Kidney (tissue), 14 donors: ENCODE results near the gene CABLES2. TPM values are rescaled to one million over a fixed set of nuclear protein-coding genes. Genes with fewer than 3 reads are reported as not detected.
A peak's percentile ranks its signal among the peaks of the same experiment; 100 is the strongest.

Experiments used
- DNase-seq, 5 donors: peaks; one replicate each; pipeline ENCODE4 v3.0.0-alpha.2; 2013 to 2020
- FAIRE-seq: peaks from 2 replicates; lab custom pipeline; 2012; peaks lifted over from hg19 to GRCh38; lab: Jason Lieb, UNC
- H3K27ac ChIP-seq, 2 donors: one replicate each; pipeline ENCODE4 v1.7.0; 2013; ENCODE audit warnings: low read depth in 2 of 2, low read length in 2 of 2, inconsistent platforms in 1 of 2
- H3K27me3 ChIP-seq: one replicate; pipeline ENCODE4 v1.7.1; 2013; ENCODE audit warnings: low read length, inconsistent platforms; ENCODE audit not compliant: control insufficient read depth, insufficient read depth
- H3K36me3 ChIP-seq, 3 donors: one replicate each; pipeline versions ENCODE4 v1.7.0 to v1.7.1; 2013; ENCODE audit warnings: low read length in 3 of 3, control low read depth in 1 of 3, inconsistent platforms in 1 of 3; ENCODE audit not compliant: insufficient read depth in 3 of 3, control insufficient read depth in 2 of 3
- H3K4me1 ChIP-seq, 3 donors: one replicate each; pipeline versions ENCODE4 v1.7.0 to v1.7.1; 2013; ENCODE audit warnings: low read length in 3 of 3, inconsistent platforms in 1 of 3, low read depth in 1 of 3; ENCODE audit not compliant: control insufficient read depth in 2 of 3, insufficient read depth in 2 of 3
- H3K4me3 ChIP-seq, 3 donors: one replicate each; pipeline versions ENCODE4 v1.7.0 to v1.8.1; 2013; ENCODE audit warnings: low read length in 3 of 3, control low read depth in 1 of 3, inconsistent platforms in 1 of 3
- H3K9ac ChIP-seq, 3 donors: one replicate each; pipeline versions ENCODE4 v1.7.0 to v1.7.1; 2013; ENCODE audit warnings: low read length in 3 of 3, control low read depth in 1 of 3, inconsistent platforms in 1 of 3
- H3K9me3 ChIP-seq, 3 donors: one replicate each; pipeline versions ENCODE4 v1.7.0 to v1.7.1; 2013; ENCODE audit warnings: low read length in 3 of 3, control low read depth in 1 of 3, inconsistent platforms in 1 of 3; ENCODE audit not compliant: control insufficient read depth in 2 of 3, insufficient read depth in 1 of 3
- CTCF ChIP-seq: IDR thresholded peaks from 3 replicates; pipeline ENCODE4 v1.5.1; 2012; ENCODE audit warnings: mild to moderate bottlenecking, moderate library complexity, borderline replicate concordance; ENCODE audit not compliant: insufficient read depth; ENCODE audit errors: extremely low read depth
- intact Hi-C: fragments of 100-400 bp; cut with DNase I; formaldehyde crosslinking; loops from one replicate; pipeline ENCODE4 v1.11.1; 2022
- polyA plus RNA-seq: library from polyadenylated mRNA; stranded (reverse); fragments of 350-450 nt; fragmentation: Illumina TruSeq; extraction: RNeasy Lipid Tissue Mini Kit (QIAGEN cat#74804); gene quantifications from one replicate; pipeline ENCODE4 v1.2.3, GENCODE V29; 2014; ENCODE audit warnings: low read depth, low replicate concordance; ENCODE audit not compliant: insufficient read depth
- total RNA-seq: library from RNA; stranded (reverse); fragmentation: NEBNext Ultra II Directional; extraction: Animal tissue kit (Norgen Biotek cat#: 25700); gene quantifications from one replicate; pipeline ENCODE4 v1.2.1, GENCODE V29; 2021
- donor health status: control.
- donor health status: control.
- donor health status: control.
- donor health status: control.
- donor health status: control.
- donor health status: DM: yes; HTN: yes; CAD: no.
- donor health status: Normal renal cell carcinoma (clear cell type).

Gene CABLES2
- total and polyA plus RNA-seq, 2 donors from 2014 or later = 2.0 to 4.5 TPM

GRCh38 chr20:62369815-62370114 is 37.3 kb downstream of the CABLES2 start:
- H3K4me1 ChIP-seq = peaks cover 0 to 47% (median 26%) of the 10 kb centered on the region in 3 donors
- no peaks in the 10 kb centered on the region for H3K9me3 ChIP-seq
- FAIRE-seq = no peak
- DNase-seq = no peak
- no peaks in the 10 kb centered on the region for H3K36me3 ChIP-seq
- no peak for TF ChIP-seq CTCF
- no peaks in the 10 kb centered on the region for H3K27me3 ChIP-seq
- H3K4me3 ChIP-seq = no peak overlapping the region
- peak overlapping the region in 1 of 3 donors; percentile 40 for H3K9ac ChIP-seq
- intact Hi-C loops = no loop called here
- H3K27ac ChIP-seq = peak overlapping the region; percentile 54 to 67

GRCh38 chr20:62368976-62369814 is 37.9 kb downstream of the CABLES2 start:
- H3K27ac ChIP-seq = peak overlapping the region; percentile 67 to 81

GRCh38 chr20:62368392-62368975 is 38.6 kb downstream of the CABLES2 start:
- no peak overlapping the region for H3K9ac ChIP-seq
- FAIRE-seq = no peak
- TF ChIP-seq CTCF = no peak
- no peaks in the 10 kb centered on the region for H3K9me3 ChIP-seq
- DNase-seq = peak in 4 of 5 donors; percentile 78 to 93 (median 80)
- peaks cover 0 to 54% (median 36%) of the 10 kb centered on the region in 3 donors for H3K4me1 ChIP-seq
- peak overlapping the region; percentile 67 to 81 for H3K27ac ChIP-seq
- no peaks in the 10 kb centered on the region for H3K27me3 ChIP-seq
- peak overlapping the region in 1 of 3 donors; percentile 44 for H3K4me3 ChIP-seq
- intact Hi-C loops = no loop called here
- H3K36me3 ChIP-seq = no peaks in the 10 kb centered on the region

More at GRCh38 chr20:62368976-62369814, 37.9 kb downstream of the CABLES2 start:
- Histone ChIP-seq H3K9me3 (no peaks in the 10 kb centered on the region), H3K27me3 (no peaks in the 10 kb centered on the region), H3K4me1 (peaks cover 0 to 50% (median 32%) of the 10 kb centered on the region in 3 donors), H3K9ac (peak overlapping the region in 1 of 3 donors; percentile 40), H3K4me3 (peak overlapping the region in 1 of 3 donors; percentile 39), H3K36me3 (no peaks in the 10 kb centered on the region)
- FAIRE-seq (no peak), DNase-seq (peak in 4 of 5 donors; percentile 84 to 91 (median 84))
- intact Hi-C loops = no loop called here
- peak; percentile 28 for TF ChIP-seq CTCF
